Stomach (tissue), 4 donors: ENCODE data around the gene OR2J3.

Experiments
- EP300 ChIP-seq: sonication (generic); formaldehyde crosslinking; IDR thresholded peaks from one replicate; pipeline ENCODE4 v1.6.1; 2017; ENCODE audit warnings: antibody characterized with exemption
- POLR2A ChIP-seq, 4 donors: fragments of 450-650 bp; IDR thresholded peaks; one replicate each; pipeline ENCODE4 v1.6.1; 2016; ENCODE audit warnings: antibody characterized with exemption in 4 of 4, control low read depth in 2 of 4, mild to moderate bottlenecking in 1 of 4, moderate library complexity in 1 of 4
- POLR2AphosphoS5 ChIP-seq, 3 donors: sonication (generic); formaldehyde crosslinking; IDR thresholded peaks; one replicate each; pipeline ENCODE4 v1.6.1; 2016; ENCODE audit warnings: antibody characterized with exemption in 3 of 3
- TF ChIP-seq, protein P1 (sequence below), 7 experiments: fragments of 450-650 bp in 4 of 7; fragments of 200-600 bp in 3 of 7; sonication (generic) in 3 of 7; IDR thresholded peaks; one replicate each; pipeline ENCODE4 v1.5.1; 2016 to 2019; ENCODE audit warnings: antibody characterized with exemption in 7 of 7, control low read depth in 2 of 7, mild to moderate bottlenecking in 1 of 7

DNA sequence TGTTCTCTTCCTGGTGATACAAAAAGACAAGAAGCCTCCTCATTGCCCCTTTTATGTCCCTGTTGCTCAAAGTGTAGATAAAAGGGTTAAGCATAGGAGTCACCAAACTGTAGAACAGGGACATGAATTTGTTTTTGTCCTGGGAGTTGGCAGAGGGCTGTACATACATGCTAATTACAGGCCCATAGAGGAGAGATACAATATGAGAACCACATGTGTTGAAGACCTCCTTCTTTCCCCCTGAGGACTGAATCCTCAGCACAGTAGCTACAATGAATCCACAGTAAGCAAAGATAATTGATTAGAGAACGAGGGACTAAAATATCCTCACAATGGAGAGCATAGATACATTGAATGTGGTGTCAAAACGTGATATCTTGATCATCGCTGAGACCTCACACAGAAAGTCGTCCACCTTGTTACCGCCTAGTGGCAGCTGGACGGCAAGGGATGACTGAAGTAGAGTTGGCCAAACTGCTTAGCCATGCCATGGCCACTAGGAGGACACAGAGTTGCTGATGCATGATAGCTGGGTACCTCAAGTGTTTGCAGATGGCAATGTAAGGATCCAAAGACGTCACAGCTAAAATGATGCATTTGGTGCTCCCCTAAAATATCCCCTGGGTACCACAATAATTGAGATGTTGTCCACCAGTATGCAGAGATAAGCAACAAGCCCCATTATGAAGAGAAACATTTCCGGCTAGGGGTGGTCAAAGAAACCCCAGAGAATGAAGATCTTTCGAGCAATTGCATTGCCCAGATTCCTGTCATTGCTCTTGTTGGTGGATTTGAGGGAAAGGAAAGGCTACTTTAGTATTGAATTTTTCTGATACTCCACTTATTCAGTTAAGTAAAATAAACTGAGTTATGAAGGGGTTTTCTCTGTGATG, 35.8 kb upstream of the OR2J3 start:
- TF ChIP-seq, protein P1, sequence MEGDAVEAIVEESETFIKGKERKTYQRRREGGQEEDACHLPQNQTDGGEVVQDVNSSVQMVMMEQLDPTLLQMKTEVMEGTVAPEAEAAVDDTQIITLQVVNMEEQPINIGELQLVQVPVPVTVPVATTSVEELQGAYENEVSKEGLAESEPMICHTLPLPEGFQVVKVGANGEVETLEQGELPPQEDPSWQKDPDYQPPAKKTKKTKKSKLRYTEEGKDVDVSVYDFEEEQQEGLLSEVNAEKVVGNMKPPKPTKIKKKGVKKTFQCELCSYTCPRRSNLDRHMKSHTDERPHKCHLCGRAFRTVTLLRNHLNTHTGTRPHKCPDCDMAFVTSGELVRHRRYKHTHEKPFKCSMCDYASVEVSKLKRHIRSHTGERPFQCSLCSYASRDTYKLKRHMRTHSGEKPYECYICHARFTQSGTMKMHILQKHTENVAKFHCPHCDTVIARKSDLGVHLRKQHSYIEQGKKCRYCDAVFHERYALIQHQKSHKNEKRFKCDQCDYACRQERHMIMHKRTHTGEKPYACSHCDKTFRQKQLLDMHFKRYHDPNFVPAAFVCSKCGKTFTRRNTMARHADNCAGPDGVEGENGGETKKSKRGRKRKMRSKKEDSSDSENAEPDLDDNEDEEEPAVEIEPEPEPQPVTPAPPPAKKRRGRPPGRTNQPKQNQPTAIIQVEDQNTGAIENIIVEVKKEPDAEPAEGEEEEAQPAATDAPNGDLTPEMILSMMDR (IDR thresholded peaks at IDR 0.05), result peak in 2 of 7 experiments; percentile 21 to 24
- TF ChIP-seq POLR2A (IDR thresholded peaks at IDR 0.05) (no peak), EP300 (no peak), POLR2AphosphoS5 (IDR thresholded peaks at IDR 0.05) (no peak)
